Stimulated activated CD8-positive, alpha-beta memory T cell treated with anti-CD3 and anti-CD28 coated beads, Interleukin-12 subunit alpha, Interleukin-12 subunit beta, amount 100 ng/mL, for 24 hours (primary cell): ENCODE data around the gene LIN9.

ENCODE experiments used
- DNase-seq: peaks from one replicate; pipeline ENCODE4 v3.0.0-alpha.2; 2020; ENCODE audit errors: extremely low read depth

Gene LIN9

DNA sequence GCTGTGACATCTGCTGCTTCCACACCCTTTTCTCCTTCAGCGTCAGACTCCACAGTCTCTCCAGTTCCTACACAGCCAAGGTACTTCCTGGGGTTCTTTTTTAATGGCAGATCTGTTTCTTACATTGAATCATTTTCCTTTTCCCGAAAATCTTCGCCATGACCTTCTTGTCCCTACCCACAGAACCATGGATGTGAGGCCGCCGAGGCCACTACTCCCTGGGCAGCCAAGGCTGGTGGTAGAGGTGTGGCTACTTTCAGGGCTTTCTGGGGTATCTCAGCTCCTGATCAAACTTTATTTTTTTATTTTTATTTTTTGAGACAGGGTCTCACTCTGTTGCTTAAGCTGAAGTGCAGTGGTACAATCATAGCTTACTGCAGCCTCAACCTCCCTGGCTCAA is 9.5 kb upstream of the LIN9 start:
- DNase-seq: no peak

DNA sequence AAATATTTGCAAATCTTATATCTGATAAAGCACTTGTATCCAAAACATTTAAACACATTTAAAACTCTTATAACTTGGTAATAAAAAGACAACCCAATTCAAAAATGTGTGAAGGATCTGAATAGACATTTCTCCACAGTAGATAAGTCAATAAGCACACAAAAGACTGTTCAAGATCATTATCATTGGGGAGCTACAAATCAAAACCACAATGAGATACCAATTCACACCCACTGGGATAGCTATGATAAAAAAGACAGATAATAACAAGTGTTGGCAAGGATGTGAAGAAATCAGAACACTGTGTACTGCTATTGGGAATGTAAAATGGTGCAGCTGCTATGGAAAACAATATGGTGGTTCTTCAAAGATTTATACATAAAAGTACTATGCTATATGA is 5.1 kb upstream of the LIN9 start:
- DNase-seq: no peak

DNA sequence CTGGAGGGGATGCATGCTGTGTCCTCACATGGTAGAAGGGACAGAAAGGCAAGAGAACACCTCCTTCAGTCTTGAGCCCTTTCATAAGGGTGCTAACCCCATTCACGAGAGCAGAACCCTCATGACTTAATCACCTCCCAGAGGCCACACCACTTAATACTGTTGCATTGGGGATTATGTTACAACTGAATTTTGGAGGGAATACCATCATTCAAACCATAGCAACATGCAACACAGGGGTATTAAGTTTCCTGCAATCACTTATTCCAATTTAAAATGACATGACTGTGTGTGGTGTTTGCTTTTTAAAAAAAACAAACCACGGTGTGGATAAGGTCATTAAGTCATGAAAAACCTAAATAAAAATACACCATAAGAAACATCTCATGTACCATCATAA is 3.1 kb upstream of the LIN9 start:
- no peak for DNase-seq

DNA sequence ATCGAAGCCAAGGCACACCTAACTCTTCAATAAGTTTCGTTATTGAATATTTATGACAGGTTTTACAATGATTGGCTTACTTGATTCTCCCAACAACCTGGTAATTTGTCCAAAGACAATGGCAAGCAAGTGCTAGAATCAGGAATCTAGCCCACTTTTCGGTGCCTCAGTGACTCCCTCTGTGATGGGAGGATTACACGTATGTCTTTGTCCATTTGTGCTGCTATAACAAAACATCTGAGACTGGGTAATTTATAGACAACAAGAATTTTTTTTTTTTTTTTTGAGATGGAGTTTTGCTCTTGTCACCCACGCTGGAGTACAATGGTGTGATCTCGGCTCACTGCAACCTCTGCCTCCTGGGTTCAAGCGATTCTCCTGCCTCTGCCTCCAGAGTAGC is 2.4 kb upstream of the LIN9 start:
- no peak for DNase-seq

DNA sequence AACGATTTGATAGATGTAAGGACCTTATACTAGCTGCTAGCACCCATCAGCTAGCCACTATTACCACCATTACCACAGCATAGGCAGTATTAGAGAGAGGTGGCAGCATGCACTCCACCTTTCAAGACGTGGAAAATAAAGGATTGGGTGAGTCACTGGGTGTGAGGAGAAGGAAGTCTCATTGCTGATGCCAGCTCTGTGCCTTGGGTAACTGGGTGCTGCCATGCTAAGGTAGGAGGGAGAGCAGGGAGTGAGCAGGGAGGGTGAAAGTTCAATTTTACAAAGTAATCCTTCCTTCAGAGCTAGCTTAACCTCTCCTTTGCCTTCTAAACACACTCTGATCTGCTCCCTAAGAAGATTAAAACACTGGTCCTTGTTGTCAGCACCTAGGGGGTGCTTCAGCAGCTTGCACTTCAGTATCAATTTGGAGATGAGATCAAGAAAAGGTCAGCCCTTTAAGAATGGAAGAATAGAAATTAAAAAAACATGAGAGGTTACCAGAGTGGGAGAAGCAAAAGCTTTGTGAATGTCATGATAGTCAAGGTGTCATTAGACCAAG is 1.8 kb upstream of the LIN9 start:
- DNase-seq: no peak

DNA sequence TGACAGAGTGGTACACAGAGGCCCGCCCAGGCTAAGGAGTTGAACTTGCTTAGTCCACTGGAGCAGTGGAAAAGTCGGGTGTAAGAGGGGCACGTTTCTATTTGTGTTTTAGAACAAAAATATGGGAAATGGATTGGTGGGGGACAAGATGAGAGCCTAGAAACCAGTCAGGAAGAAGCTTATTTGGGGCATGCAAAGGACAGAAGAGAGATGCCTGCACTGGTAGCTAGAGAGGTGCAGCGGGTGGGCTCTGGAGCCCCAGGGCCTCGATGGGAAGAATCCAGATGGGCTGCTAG is 1.2 kb upstream of the LIN9 start:
- DNase-seq: no peak

DNA sequence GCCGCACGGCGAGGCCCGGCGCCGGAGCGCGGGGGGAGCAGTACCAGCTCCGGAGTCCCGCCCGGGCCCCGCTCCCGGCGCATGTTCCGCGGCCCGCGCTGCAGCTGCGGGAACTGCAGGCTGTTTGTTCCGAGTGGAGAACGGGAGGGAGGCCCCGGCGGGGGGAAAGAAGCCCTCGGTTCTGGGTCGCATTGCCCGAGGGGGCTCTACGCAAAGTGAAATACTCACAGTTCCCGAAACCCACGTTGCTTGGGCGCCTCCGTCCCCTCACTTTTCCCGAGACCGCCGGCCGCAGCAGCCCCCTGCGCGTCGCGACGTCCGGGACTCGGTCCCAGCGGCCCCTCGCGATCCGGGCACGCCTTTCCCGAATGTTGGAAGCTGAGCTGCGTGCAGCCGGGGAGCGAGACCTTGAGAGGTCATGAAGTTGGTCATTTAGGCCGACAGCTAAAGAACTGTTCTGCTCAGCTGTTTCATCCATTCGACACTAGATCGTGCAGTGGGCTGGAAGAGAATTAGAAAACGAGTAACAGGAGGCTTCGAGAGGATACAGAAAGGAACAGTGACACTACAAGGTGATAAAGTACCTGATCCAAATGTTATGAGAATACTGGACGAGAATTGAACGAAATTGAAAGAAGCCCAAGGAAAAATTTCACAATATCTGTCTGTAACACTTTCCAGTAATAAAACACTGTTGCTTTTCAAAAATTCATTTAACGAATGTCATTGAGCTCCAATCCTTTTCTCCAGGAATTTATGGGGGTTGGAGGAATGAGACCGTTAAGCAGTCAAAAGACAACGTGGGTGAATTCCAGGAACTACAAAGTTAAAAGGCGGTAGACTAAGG is 657 bp upstream of the LIN9 start:
- DNase-seq: no peak

DNA sequence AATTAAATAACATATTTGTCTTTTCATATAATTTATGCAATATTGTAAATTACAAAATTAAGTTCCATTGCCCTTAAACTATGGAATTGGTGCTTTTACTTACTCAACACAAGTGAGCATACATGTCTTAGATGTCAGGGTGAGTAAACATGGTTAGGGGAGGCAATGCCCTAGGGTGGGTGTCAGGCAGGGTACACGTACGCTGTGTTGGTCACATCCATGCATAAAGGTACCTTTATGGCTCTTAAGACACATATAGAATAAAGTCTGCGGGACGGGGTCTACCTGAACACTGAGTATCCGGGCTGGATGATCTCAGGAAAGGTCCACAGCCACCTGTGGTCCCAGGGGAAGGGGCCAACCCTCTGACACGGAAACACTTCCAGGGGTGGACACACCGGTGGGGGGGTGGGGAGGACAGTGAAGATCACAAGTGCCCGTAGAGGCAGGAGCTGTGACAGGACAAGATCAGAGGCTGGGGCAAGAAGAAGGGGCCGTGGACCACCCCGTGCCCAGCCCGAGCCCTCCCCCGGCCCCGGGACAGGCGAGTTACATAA is 720 bp downstream of the LIN9 start:
- no peak for DNase-seq

DNA sequence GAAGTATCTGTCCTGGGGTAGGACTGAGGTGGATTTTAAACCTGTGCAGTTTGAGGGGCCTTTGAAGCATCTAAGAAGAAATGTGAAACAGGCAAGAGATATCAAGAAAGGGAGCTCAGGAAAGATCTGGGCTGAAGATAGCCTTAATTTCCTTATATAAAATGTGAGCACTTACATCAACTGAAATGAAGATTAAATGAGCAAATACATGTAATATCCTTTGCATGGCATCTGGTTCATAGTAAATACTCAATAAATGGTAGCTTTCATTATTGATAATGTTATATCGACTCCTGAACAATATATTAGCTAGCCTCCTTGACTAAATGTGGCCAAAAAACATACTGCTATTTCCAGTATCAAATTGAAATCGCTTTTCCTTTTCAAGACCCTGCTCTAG is 2.5 kb downstream of the LIN9 start:
- DNase-seq: no peak

DNA sequence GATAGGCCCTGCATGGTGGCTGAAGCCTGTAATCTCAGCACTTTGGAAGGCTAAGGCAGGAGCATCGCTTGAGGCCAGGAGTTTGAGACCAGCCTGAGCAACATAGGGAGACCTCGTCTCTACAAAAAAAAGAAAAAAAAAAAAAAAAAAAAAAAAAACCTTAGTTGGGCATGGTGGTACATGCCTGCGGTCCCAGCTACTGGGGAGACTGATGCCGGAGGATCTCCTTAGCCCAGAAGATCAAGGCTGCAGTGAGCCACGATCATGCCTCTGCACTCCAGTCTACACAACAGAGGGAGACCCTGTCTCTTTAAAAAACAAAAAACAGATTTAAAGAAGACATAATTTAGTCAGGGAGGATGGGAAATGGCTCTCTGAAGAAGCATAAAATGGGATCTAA is 3.8 kb downstream of the LIN9 start:
- DNase-seq: no peak

DNA sequence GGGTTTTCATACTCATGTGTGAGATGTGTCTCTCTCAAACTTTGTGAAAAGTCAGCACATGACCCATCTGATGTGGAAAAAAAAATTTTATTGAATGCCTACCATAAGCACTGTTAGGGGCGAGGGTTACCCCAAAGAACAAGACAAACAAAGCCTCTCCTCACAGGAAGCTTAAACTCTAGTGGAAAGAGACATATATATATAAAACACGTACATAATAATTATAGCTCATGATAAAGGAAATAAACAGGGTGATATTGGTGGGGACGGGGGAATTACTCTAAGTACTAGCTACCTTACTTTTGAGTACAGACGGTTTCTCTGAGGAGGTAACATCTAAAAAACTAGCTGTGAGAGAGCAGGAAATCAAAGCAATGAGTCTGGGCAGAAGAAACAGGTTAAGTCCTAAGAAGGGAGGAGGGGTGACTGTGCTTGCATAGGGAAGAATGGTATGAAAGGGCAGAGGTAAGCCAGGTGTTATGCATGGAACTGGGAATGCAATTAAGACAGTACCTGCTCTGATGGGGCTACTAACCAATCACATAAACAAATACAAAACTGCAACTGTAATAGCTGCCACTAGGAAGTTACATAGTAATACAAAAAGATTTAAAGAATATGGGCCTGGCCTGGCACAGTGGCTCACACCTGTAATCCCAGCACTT is 4.5 kb downstream of the LIN9 start:
- DNase-seq: no peak

DNA sequence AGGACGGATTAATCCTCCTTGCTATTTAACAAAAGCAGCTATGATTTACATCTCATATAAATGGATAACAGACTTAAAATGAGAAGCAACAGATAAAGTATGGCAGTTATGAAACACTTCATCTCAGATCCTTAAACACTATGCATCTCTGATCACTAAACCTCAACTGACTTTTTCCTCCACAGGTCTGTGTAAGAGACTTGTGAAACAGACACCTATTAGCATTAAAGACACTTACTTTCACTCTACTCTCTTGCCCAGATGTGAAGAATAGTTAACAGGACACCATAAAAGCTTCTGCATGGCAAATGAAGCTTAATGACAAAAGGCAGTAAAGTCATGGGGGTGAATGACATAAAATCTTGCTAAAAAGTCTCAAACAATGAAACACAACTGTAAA is 6.2 kb downstream of the LIN9 start:
- DNase-seq: no peak

DNA sequence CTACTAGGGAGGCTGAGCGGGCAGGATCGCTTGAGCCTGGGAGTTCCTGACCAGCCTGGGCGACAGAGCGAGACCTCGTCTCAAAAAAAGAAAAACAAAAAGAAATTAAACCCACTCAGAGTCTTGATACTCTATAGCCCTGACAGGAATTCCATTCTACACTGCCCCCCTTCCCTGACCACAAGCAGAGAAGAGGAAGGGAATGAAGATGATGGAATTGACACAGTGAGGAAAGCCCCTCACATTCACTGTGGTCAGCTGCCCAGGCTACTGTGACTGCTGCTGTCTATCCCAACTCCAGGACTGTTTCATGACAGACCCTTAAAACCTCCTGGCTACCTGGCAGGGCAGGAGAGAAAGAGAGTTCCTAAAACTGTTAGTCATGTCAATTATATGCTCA is 12.1 kb downstream of the LIN9 start:
- no peak for DNase-seq

DNA sequence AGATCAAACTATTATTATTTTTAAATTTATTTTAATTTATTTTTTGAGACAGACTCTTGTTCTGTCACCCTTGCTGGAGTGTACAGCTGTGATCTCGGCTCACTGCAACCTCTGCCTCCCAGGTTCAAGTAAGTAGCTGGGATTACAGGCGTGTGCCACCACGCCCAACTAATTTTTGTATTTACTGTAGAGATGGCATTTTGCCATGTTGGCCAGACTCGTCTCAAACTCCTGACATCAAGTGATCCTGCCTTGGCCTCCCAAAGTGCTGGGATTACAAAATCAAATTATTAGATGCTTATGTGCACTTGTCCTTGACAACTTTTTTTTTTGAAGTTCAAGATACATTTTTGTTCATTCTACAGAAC is 15.4 kb downstream of the LIN9 start:
- no peak for DNase-seq

DNA sequence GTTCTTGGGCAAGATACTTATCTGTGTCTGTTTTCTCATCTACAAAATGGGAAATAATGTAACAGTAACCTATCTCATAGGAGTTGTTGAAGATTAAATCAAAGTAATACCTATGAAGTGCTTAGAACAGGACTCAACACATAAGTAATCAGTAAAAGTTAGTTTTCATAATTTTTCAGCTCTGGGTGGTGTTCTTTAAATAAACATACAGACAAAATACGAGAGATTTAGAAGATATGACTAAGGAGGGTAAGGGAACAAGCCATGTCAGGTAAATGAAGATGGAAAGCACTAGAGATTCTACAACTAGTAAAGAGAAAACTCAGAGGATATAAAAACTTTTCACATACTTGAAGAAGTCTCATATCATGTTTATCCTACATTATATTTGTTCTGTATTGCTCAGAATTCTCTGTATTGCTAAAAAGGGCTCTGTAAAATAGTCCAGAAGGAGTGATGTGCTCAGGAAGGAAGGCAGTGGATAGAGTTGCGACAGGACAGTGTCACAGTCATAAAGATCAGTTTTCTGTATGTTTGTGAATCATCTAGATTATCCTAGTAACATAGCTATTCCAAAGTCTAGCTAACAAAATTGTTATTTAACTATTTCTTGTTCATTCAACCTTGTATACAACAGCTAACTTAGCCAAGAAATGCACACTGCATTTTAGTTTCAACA is 16.0 kb downstream of the LIN9 start:
- DNase-seq: no peak

DNA sequence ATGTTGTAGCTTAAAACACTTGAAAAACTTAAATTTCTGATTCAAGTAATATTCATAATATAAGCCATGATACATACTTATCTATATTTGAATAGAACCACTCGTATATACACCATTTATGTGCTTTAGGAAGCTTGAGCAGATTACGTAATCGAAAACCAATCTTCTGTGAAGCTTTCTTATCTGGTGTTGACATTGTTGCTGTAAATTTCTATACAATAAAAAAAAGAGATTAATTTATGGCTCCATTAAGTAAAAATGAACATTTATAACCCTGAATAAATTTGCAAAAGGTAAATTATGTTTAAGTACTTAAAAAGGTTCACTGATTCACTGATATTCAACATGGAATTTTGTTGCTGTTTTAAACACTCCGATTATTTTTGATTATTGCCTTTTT is 21.4 kb downstream of the LIN9 start:
- DNase-seq: no peak

DNA sequence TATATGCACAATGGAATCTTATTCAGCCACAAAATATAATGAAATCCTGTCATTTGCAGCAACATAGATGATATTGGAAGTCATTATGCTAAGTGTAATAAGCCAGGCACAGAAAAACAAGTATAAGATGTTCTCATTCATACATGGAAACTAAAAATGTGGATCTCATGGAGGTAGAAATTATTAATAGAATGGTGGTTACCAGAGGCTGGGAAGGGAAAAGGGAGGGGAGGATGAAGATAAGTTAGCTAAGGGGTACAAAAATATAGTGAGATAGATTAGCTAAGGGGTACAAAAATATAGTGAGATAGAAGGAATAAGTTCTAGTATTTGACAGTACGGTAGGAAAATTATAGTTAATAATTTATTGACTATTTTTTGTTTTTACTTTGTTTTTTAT is 27.9 kb downstream of the LIN9 start:
- no peak for DNase-seq

DNA sequence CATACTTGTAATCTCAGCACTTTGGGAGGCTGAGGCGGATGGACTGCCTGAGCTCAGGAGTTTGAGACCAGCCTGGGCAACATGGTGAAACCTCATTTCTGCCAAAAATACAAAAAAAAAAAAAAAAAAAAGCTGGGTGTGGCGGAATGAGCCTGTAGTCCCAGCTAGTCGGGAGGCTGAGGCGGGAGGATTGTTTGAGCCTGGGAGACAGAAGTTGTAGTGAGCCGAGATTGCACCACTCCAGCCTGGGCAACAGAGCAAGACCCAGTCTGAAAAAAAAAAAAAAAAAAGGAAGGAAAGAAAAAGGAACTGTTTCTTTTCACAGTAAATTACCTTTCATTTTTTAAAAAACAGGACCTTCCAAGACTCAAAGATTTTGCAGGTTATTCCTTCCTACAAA is 29.5 kb downstream of the LIN9 start:
- DNase-seq: no peak

DNA sequence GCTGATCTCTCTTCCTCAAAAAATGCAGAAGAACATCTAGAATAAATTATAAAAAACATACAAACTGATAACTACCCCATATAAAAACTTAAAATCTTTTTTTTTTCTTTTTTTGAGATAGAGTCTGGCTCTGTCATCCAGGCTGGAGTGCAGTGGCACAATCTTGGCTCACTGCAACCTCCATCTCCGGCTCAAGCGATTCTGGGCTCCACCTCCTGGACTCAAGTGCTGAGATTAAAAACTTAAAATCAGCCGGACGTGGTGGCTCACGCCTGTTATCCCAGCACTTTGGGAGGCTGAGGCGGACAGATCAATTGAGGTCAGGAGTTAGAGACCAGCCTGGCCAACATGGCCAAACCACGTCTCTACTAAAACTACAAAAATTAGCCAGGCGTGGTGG is 31.1 kb downstream of the LIN9 start:
- DNase-seq: no peak

DNA sequence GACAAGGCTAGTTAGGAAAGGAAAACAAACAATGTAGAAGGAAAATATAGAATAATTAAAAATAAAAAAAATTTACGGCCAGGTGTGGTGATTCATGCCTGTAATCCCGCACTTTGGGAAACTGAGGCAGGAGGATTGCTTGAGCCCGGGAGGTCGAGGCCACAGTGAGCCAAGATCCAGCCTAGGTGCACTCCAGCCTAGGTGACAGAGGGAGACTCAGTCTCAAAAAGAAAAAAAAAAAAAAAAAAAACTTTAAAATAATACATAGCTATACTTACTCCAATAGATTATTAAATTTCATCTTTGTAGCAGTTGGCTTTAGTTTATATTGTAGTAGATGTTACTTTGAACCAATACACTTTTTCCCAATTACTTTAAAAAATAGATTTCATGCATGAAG is 32.0 kb downstream of the LIN9 start:
- DNase-seq: no peak

DNA sequence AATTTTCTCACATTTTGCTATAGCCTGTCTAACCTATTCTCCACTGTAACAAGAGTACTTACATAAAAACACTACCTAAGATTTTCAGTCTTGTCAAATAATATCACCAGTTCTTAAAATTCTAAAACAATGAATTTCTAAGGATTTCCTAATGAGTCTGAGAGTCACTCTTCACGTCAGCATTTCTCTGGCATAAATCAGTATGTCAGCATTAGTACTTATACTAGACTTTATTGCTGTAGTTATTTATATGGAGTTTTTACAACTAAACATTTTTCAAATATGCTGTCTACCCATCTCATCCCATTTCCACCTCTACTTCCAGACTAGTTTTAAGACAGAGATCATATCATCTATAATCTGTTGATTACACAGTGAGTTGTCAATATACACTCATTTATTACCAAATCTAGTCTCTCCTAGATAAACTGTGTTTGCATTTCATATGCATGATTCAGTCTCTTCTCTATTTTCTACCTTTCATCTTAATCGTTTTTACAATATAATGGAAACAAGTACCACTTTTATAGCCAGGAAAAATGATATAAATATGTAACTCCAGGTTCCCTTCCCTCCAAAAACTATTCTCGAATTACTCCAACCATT is 32.8 kb downstream of the LIN9 start:
- DNase-seq: no peak

DNA sequence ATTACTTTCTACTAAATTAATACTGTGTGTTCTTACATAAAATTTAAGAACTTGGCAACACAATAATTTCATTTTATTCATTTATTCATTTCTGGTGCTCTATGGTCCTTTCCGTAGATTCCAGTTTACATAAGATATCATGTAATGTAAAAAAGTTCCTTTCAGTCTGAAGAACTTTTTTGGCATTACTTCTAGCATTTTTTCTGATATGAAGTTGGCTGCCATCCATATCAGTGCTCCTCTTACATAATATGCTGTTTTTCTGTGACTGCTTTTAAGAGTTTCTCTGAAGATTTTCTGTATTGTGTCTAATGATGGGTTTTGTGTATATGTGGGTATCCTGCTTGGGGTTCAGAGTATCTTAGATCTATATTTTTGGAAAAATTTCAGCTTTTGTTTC is 34.8 kb downstream of the LIN9 start:
- no peak for DNase-seq
